Measurements from ENCODE around the gene TBC1D2.
"Not testable (repeated sequence)": the region's sequence is repeated elsewhere in the genome, so short reads cannot be mapped to it uniquely, and the experiment has no call there.

Gene TBC1D2

GRCh38 chr9:98269652-98270051 is 14.2 kb upstream of the TBC1D2 start:
- DNase-seq = not testable (repeated sequence)

GRCh38 chr9:98267556-98267955 is 12.1 kb upstream of the TBC1D2 start:
- not testable (repeated sequence) for DNase-seq

DNA sequence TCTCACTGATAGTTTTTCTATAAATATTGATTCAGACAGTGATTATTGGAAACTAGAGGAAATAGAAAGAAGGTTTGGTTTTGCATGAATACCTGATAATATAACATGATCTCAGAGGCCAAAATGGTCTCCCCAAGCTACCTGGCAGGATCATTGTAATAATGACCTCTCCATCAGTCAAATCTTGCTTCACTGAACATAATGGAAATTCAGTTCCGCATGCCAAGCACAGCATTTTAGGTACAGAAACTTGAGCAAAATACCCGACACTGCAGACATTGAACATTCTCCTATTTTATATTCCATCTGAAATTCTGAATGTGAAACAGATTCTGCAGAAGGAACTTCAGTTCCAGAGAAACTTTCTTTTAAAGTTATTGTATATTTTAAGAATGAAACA is 9.1 kb upstream of the TBC1D2 start:
- DNase-seq = no peak

DNA sequence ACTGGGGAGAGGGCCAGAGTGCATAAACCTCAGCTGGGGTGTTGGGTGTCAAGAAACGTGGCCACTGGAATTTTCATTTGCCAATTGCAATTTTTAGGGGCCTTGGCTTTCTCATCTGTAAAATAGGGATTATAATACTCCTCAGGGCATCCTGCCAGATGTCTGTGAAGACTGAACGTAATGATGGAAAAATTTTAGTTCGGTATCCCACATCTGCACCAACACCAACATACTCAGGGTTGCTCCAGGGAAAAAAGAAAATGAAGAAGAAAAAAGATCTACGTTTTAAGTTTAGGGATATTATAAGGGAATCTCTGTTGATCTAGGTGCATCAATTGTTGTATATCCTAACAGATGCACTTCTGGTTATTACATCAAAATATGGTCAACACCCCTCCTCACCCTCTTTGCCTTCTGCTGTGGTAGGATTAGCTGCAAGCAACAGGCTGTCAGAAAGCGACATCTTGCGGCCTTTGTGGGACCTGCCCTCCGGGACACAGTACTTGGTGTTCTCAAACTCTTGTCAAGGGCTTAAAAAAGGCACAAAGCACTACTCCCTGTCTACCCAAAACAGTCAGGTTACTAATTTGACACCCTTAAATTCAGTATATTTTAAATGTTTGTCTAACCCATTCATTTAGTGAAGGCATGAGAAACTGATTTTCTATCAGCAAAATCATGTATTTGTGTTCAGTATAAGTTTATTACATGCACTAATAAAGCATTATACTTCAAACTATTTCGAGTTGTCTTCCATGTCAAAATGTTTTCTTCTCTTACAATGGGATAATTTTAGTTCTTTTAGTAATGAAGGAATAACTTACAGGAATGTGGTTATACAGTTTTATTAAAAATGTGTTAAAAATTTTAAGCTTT is 8.3 kb upstream of the TBC1D2 start:
- peak; percentile 86 for DNase-seq

DNA sequence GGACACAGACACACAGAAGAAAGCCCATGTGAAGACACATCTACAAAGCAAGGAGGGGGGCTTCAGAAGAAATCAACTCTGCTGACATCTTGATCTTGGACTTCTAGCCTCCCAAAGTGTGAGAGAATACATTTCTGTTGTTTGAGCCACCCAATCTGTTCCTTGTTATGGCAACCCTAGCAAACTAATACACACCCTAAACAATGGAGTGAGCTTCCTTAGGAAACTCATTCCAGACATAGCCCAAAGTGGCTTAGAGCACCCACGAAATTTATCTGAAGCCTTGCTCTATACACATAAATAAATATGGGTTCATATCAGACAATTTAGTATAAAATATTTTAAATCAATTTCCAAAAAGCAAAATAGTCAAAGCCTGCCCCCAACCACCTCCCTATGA is 7.6 kb upstream of the TBC1D2 start:
- no peak for DNase-seq

DNA sequence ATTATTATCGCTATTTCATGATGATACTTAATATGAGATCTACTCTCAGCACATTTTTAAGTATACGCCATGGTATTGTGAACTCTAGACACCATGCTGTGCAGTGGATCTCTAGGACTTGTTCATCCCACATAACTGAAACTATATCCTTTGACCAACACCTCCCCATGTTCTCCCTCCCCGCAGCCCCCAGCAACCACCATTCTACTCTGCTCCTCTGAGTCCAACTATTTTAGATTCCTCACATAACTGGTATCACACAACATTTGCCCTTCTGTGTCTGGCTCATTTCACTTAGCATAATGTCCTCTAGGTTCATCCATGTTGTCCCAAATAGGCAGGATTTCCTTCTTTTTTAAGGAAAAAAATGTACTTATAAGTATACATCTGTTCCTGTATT is 6.6 kb upstream of the TBC1D2 start:
- no peak for DNase-seq

DNA sequence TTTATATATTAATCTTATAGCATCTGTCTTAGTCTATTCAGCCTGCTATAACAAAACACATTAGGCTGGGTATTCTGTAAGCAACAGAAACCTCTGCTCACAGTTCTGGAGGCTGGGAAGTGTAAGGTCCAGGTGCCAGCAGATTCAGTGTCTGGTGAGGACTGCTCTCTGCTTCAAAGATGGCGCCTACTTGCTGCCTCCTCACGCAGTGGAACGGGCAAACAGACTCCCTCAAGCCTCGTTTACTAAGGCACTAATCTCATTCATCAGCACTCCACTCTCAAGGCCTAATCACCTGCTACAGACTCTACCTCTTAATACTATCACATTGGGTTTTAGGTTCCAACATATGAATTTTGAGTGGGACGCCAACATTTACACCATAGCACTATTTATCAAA is 5.2 kb upstream of the TBC1D2 start:
- no peak for DNase-seq

- DNase-seq = no peak
Observed at GRCh38 chr9:98259791-98260190, 4.3 kb upstream of the TBC1D2 start.

- peak; percentile 37 for DNase-seq
Observed at GRCh38 chr9:98256756-98257155, 1.3 kb upstream of the TBC1D2 start.

GRCh38 chr9:98255061-98255577 is 330 bp downstream of the TBC1D2 start:
- DNase-seq = peak; percentile 39

DNA sequence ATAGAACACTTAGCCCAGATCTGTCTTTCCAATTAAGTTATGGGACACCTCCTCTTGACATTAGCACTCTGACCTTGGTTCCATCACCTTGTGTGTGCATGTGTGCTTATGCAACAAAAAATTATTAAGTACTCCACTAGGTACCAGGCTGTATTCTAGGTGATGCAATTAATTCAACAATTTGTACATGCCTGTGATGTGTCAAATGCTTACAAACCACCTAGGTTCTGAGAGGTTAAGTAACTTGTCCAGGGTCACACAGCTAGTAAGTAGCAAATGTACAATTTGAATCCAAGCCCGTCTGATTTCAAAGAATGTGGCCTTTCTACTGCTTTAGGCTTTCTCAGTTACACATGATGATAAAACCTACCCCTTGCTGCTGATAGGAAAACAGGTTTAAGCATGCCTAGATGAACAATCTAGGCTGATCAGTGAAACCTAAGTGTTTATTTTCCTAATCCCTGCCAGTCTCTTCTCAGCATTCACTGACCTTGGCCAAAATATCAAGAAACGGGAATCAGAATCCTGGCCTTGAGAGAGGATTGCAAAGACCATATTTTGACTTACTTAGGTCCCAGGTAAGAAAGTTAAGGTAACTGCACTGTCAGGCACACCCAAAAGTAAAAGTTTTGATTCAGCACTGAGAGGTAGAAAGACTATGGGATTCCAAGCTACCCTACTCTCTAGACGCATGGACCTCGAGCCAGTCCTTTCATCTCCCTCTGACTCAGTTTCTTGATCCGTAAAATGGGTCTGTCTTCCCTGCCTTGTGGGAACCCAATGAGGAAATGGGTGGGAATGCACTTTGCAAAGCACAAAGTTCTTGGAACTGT is 1.0 kb downstream of the TBC1D2 start:
- no peak for DNase-seq

- no peak for DNase-seq
Observed at GRCh38 chr9:98253565-98253964, 1.9 kb downstream of the TBC1D2 start.

- no peak for DNase-seq
Observed at GRCh38 chr9:98251551-98251950, 3.9 kb downstream of the TBC1D2 start.

DNA sequence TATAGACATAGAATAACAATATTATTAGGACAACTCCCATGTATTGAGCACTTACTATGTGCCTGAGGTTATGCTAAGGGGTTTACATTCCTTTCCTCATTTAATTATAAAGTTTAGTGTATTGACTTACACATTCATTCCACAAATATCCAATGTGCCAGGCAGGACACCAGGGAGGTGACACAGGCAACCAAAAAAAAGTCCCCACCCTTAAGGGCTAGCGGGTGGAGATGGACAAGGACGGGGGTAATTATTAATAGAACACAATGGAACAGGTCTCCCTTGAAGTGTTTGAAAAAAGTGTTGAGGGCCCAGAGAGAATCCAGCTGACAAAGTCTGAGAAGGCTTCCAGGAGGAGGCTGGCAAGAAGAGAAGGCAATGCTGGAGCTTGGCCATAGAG is 5.7 kb downstream of the TBC1D2 start:
- no peak for DNase-seq

DNA sequence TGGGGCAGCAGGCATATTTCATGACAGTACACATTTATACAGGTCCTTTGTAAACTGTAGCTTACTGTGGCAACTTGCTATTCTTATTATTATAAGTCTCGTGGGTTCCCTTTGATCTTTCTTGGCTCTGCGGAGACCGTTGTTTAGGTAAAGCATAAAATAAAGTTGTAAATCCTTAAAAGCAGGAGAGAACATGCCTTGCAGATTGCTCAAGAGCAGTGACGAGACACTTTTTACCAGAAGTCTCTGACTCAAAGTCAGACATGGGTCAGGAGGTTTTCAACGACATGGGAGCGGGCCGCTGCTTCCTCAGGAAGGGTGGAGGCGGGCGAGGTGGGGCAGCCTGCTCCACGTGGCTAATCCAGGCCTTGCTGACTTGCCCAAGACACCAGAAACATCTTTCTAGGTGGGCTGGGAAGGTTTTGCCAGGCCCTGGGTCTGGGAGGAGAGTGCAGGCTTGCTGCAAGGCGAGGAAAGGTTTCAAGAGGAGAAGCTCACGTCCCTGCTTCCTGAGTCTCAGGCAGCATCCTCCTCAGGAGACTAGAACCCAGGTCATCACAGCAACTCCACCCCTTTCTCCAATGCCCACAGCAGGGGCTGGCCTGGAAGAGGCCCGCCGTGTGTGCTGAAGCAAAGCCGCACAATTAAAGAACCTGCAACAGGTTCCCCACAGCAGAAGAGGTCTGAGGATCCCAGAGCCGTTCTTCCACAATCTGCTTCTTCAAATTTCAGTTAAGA is 6.5 kb downstream of the TBC1D2 start:
- peak; percentile 19 for DNase-seq

DNA sequence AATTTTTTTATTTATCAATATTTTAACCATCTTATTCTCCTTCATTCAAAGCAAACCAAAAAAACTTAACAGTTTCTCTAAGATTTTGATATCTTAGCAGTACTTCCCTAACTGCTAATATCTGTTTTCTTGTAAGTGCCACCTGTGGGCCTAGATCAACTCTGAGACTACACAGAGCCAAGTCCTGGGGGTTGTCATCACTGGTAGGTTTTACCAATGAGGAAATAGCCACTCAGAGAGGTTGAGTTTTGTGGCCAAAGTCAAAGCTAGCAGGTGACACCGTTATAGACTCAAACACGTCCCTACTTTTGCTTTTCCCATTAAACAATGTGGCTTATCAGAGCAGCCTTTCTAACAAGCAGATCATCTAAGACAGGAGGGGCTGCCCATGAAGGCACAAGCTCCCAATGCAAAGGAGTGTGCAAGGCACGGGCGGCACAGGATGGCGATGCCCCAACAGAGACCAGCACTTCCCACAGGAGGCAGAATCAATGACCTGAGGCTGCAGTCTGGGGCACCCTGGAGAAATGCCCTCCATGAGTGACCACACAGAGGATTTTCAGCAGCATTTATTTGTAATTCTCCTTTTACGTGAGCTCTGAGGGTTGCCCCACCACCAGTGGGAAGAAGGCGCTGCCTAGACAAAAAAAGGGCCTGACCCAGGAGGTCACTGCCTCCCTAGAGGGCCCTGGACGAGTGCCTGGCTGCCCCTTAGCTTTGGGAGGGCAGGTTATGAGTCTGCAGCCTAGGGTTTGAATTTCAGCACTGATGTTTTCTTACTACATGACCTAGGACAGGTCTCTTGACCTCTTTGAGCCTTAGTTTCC is 7.4 kb downstream of the TBC1D2 start:
- DNase-seq = no peak

GRCh38 chr9:98242426-98242825 is 13.0 kb downstream of the TBC1D2 start:
- DNase-seq = no peak

DNA sequence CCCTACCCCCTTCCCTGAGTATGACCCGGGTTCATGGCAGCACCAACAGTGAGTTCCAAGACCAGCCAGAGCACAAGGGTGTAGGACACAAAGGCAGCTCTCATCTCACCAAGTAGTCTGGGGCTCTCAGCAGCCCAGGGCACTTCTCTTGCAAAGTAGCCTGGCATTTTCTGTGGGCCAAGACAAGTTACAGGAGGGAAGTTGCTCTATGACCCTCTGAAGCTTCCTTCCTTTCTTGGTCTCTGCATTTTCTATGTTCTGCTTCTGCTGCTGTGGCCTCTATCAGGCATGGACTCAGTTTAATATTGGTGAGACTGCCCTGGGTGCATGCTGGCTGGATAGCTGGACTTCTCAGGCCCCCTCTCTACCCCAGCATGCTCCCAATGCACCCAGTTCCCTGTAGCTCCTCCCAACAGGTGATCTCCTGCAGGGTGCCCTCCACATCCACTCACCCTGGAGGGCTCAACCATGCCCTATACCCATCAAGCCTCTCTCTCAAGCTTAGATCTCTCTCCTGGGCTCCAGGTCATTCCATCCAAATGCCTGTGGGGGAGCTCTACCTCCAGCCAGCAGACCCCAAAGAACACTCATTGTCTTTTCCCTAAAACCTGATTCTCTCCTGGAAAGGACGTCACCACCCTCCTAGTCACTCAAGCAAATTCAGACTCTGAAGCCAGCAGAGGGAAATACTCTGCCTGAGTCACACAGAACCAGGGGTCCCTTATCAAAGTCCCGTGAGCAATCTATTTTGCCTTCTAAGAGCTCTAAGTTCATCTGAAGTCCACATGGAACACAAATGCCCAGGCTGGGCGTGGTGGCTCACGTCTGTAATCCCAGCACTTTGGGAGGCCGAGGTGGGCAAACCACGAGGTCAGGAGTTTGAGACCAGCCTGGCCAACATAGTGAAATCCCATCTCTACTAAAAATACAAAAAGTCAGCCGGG is 13.8 kb downstream of the TBC1D2 start:
- no peak for DNase-seq

DNA sequence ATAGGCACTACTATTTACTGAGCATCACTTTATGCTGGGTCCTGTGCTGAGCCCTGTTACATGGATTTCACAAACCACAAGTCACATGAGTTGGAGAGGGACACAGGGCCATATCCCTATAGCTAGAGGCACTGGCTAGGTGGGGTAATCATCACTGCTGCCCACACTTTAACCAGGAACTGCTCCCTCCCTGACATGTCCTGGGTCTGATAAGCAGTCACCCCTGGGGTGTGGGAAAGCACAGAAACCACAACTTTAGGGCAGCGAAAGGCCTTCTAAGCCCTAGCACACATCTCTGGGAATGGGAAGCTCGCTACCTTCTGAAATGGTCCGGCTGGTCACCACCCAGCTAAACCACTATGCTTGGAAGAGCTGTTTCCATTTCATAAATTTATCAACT is 15.0 kb downstream of the TBC1D2 start:
- DNase-seq = no peak

DNA sequence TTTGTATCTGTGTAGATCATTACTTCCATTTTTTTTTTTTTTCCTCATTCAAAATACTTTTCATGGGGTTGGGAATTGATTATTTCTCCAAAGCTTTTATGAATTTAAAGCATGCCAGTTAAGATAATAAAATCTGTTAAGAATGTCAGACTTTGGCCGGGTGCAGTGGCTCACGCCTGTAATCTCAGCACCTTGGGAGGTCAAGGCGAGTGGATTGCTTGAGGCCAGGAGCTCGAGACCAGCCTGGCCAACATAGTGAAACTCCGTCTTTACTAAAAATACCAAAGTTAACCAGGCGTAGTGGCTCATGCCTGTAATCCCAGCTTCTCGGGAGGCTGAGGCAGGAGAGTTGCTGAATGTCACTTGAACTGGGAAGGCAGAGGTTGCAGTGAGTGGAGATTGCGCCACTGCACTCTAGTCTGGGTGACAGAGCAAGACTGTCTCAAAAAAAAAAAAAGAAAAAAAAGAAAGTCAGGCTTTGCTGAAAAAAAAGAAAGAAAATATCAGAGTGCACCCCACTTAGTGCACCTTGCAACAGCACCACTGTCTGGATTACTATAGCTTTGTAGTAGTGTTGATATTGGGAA is 18.5 kb downstream of the TBC1D2 start:
- no peak for DNase-seq

GRCh38 chr9:98235126-98235525 is 20.3 kb downstream of the TBC1D2 start:
- no peak for DNase-seq

Measured in stimulated activated CD4-positive, alpha-beta T cell treated with anti-CD3 and anti-CD28 coated beads, Interleukin-4, amount 100 ng/mL, for 24 hours (primary cell).